OCI-LY7 (cell line): Measurements from ENCODE around the gene GPR183. TPM values are rescaled to one million over a fixed set of nuclear protein-coding genes. Genes with fewer than 3 reads are reported as not detected.

Experiments
- BruUV-seq: library from RNA; stranded (reverse); fragments of 400-500 nt; replicated peaks from 2 replicates; lab custom pipeline; 2021; lab: Mats Ljungman, UMichigan
- CTCF ChIA-PET: fragments of 300-600 bp; sonication (Branson Sonifier 250); formaldehyde crosslinking; loops from one replicate; lab custom pipeline; 2022; ENCODE audit warnings: antibody characterized with exemption; ENCODE audit not compliant: unreplicated experiment; lab: Charles Lee
- POLR2A ChIA-PET: fragments of 300-600 bp; sonication (Branson Sonifier 250); formaldehyde crosslinking; loops from one replicate; lab custom pipeline; 2022; ENCODE audit warnings: antibody characterized with exemption; lab: Charles Lee
- DNase-seq: peaks from one replicate; pipeline ENCODE4 v3.0.0-alpha.2; 2015; ENCODE audit warnings: low spot score
- H2AFZ ChIP-seq: fragments of 200-600 bp; sonication (generic), shearing (Covaris generic); 2 replicates; pipeline ENCODE4 v1.6.1; 2014; ENCODE audit warnings: mild to moderate bottlenecking, antibody characterized with exemption, low read length, moderate library complexity
- H3K27ac ChIP-seq: fragments of 200-600 bp; sonication (generic); 2 replicates; pipeline ENCODE4 v1.5.1; 2014; ENCODE audit warnings: mixed run types, low read depth, mild to moderate bottlenecking, moderate library complexity, low read length, inconsistent platforms; ENCODE audit not compliant: poor library complexity, severe bottlenecking
- H3K36me3 ChIP-seq: fragments of 200-600 bp; sonication (generic); 2 replicates; pipeline ENCODE4 v1.6.1; 2014; ENCODE audit warnings: mild to moderate bottlenecking, antibody characterized with exemption, low read length, moderate library complexity, mixed read lengths; ENCODE audit not compliant: insufficient read depth
- H3K4me1 ChIP-seq: fragments of 200-600 bp; sonication (generic); 2 replicates; pipeline ENCODE4 v1.5.1; 2014; ENCODE audit warnings: mild to moderate bottlenecking, low read length; ENCODE audit not compliant: insufficient read depth, poor library complexity, severe bottlenecking
- H3K4me2 ChIP-seq: fragments of 200-600 bp; sonication (generic); 2 replicates; pipeline ENCODE4 v1.6.1; 2014; ENCODE audit warnings: mild to moderate bottlenecking, low read length
- H3K4me3 ChIP-seq: fragments of 200-600 bp; sonication (generic); 2 replicates; pipeline ENCODE4 v1.5.1; 2014; ENCODE audit warnings: mild to moderate bottlenecking, low read depth, low read length; ENCODE audit not compliant: poor library complexity, severe bottlenecking
- H3K79me2 ChIP-seq: fragments of 200-600 bp; sonication (generic); 2 replicates; pipeline ENCODE4 v1.6.1; 2016; ENCODE audit warnings: low read depth, mild to moderate bottlenecking, low read length, moderate library complexity, mixed read lengths; ENCODE audit not compliant: insufficient read depth
- H3K9me2 ChIP-seq: fragments of 200-600 bp; sonication (generic); 2 replicates; pipeline ENCODE4 v1.6.1; 2016; ENCODE audit warnings: mild to moderate bottlenecking, low read length, mixed read lengths; ENCODE audit not compliant: insufficient read depth
- H3K9me3 ChIP-seq: fragments of 200-600 bp; sonication (generic); 2 replicates; pipeline ENCODE4 v1.6.1; 2014; ENCODE audit warnings: mild to moderate bottlenecking, mixed run types, low read length, mixed read lengths
- H4K20me1 ChIP-seq: fragments of 200-600 bp; sonication (generic); 2 replicates; pipeline ENCODE4 v1.6.1; 2014; ENCODE audit warnings: mild to moderate bottlenecking, antibody characterized with exemption, low read length, moderate library complexity, mixed read lengths; ENCODE audit not compliant: insufficient read depth
- CTCF ChIP-seq: fragments of 200-600 bp; sonication (generic); conservative IDR thresholded peaks from 2 replicates; pipeline ENCODE4 v1.5.1; 2014; ENCODE audit warnings: mild to moderate bottlenecking, antibody characterized with exemption, low read length, moderate library complexity, mixed read lengths
- EZH2phosphoT487 ChIP-seq: fragments of 200-600 bp; sonication (generic); IDR thresholded peaks from 2 replicates; pipeline ENCODE4 v1.6.1; 2018; ENCODE audit warnings: low read depth, borderline replicate concordance, mild to moderate bottlenecking, mixed run types, antibody characterized with exemption, low read length, moderate library complexity, mixed read lengths
- intact Hi-C: fragments of 100-400 bp; cut with micrococcal nuclease; formaldehyde crosslinking; loops from one replicate; pipeline ENCODE4 v1.10.0; 2022; ENCODE audit not compliant: unreplicated experiment
- microRNA-seq: library from miRNA; unstranded; fragments of <30 nt; microRNA quantifications from one replicate; pipeline ENCODE4 v1.2.0, GENCODE V29; 2022; ENCODE audit warnings: borderline replicate concordance
- small RNA-seq: library from RNA; depleted of rRNA; stranded (forward); fragments of <200 nt; gene quantifications from one replicate; pipeline ENCODE3, GENCODE V24; 2014
- total RNA-seq, 2 experiments: library from RNA; depleted of rRNA in 1 of 2; stranded (reverse); fragments of >200 nt in 1 of 2; shearing (Covaris generic) in 1 of 2; gene quantifications; 2 replicates each; pipeline ENCODE4 v1.2.3, GENCODE V29; 2014 to 2022

GPR183 gene
- total RNA-seq, 2 experiments from 2014 or later: not detected

GRCh38 chr13:99246100-99246499 lies 61.1 kb downstream of the GPR183 start:
- Histone ChIP-seq H3K9me2 (no peaks in the 10 kb centered on the region), H3K4me1 (no peaks in the 10 kb centered on the region), H3K4me2 (no peak overlapping the region), H2AFZ (no peak overlapping the region), H3K36me3 (peaks cover 20% of the 10 kb centered on the region), H3K79me2 (no peaks in the 10 kb centered on the region), H3K4me3 (no peak overlapping the region), H3K9me3 (no peaks in the 10 kb centered on the region), H4K20me1 (no peaks in the 10 kb centered on the region), H3K27ac (no peak overlapping the region)
- POLR2A ChIA-PET: interaction anchor here (0.7 to 1.1 kb wide), 3 partner anchors 10 to 48 kb away, joined by 3 to 5 read pairs (median 3); no protein-coding TSS in a partner anchor
- intact Hi-C loops: no loop called here
- BruUV-seq: TSS peak; percentile 23
- TF ChIP-seq CTCF: no peak
- no peak for TF ChIP-seq EZH2phosphoT487
- CTCF ChIA-PET: no interaction called here
- DNase-seq: no peak

Small RNA genes within 50 kb of the gene (microRNA-seq; reads per million reads assigned to microRNA genes)
- not detected for gene MIR623

Small RNA genes within 50 kb of the gene (small RNA-seq; reads per million reads assigned to genes)
- gene MIR623: not detected

Other genes with a start within 250 kb of the GPR183 start
- gene UBAC2, start 106.5 kb downstream of the GPR183 start, total RNA-seq (2014; rRNA removed; shearing (Covaris generic)): 26.8 and 33.4 TPM in 2 replicates
- 25.6 and 28.5 TPM in 2 replicates for gene UBAC2, start 106.5 kb downstream of the GPR183 start, total RNA-seq (2022)
- 6.6 and 13.7 TPM in 2 replicates for gene GPR18, start 49.0 kb downstream of the GPR183 start, total RNA-seq (2014; rRNA removed; shearing (Covaris generic))
- gene GPR18, start 49.0 kb downstream of the GPR183 start, total RNA-seq (2022): 10.9 and 15.1 TPM in 2 replicates
- 16.3 and 17.8 TPM in 2 replicates for gene TM9SF2, start 194.1 kb upstream of the GPR183 start, total RNA-seq (2014; rRNA removed; shearing (Covaris generic))
- 26.7 and 27.3 TPM in 2 replicates for gene TM9SF2, start 194.1 kb upstream of the GPR183 start, total RNA-seq (2022)